Measurements from ENCODE around the gene POLR3GL.

POLR3GL gene

GRCh38 chr1:145996433-145997015, 32.0 kb downstream of the POLR3GL start, which contains the start of gene TXNIP:
TSS of gene TXNIP (minus strand) at chr1:145996579. CDS start at chr1:145996266, 313 bp downstream.
- DNase-seq (ENCODE audit: low read depth) = peak; percentile 88
- peak within 1 kb of the TSS; percentile 98 for H3K4me3 ChIP-seq (ENCODE audit: low read length)
- no peak for TF ChIP-seq CTCF (conservative IDR thresholded peaks at IDR 0.05; ENCODE audit: low read depth, low read length)

DNA sequence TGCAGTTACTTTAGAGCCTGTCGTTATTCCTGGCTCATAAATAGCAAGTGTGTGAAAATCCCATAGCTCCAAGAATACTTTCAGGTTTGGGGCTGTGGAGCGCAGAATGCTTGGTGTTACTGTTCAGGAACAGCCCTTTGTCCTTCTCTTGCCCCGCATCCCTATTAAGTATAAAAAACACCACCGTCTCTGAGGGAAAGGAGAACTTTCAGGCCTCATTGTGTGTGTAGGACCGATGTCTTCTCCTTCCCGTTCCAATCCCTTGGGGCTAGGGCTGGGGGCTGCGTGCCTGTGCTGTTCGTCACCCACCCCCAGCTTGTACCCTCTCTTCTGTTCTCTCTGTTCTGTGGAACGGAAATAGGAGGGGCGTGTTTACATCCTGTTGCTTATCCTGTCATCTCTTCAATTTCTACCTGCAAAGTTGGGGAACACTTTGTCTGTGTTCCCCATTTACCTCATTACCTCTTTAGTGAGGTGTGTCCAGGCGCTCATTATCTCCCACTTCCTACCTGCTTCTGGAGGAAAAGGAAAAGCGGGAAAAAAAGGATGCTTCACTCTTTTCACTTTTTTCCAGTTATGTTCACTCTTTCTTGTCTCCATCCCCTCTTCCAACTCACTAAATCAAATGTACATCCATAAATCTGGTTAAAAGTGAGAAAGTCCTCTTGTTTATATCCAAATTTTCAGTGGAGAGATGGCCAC, 32.7 kb downstream of the POLR3GL start:
- no peak for TF ChIP-seq CTCF (conservative IDR thresholded peaks at IDR 0.05; ENCODE audit: low read depth, low read length)
- no peak for DNase-seq (ENCODE audit: low read depth)
- H3K4me3 ChIP-seq (ENCODE audit: low read length) = peak overlapping the region; percentile 98

- DNase-seq (ENCODE audit: low read depth) = no peak
- no peak overlapping the region for H3K4me3 ChIP-seq (ENCODE audit: low read length)
Measured at GRCh38 chr1:145997718-145998023, 33.2 kb downstream of the POLR3GL start.

GRCh38 chr1:145999321-146000024, 35.0 kb downstream of the POLR3GL start:
- no peak for TF ChIP-seq CTCF (conservative IDR thresholded peaks at IDR 0.05; ENCODE audit: low read depth, low read length)
- no peak overlapping the region for H3K4me3 ChIP-seq (ENCODE audit: low read length)
- DNase-seq (ENCODE audit: low read depth) = no peak

More at GRCh38 chr1:145997718-145998023, 33.2 kb downstream of the POLR3GL start:
- TF ChIP-seq CTCF (conservative IDR thresholded peaks at IDR 0.05; ENCODE audit: low read depth, low read length) = no peak

GRCh38 chr1:146001709-146002108, 37.2 kb downstream of the POLR3GL start:
- DNase-seq (ENCODE audit: low read depth) = no peak
- H3K4me3 ChIP-seq (ENCODE audit: low read length) = no peak overlapping the region
- TF ChIP-seq CTCF (conservative IDR thresholded peaks at IDR 0.05; ENCODE audit: low read depth, low read length) = no peak

- TF ChIP-seq CTCF (conservative IDR thresholded peaks at IDR 0.05; ENCODE audit: low read depth, low read length) = no peak
Measured at GRCh38 chr1:146007489-146008133, 43.1 kb downstream of the POLR3GL start.

More at GRCh38 chr1:146007489-146008133, 43.1 kb downstream of the POLR3GL start:
- DNase-seq (ENCODE audit: low read depth) = no peak
- no peak overlapping the region for H3K4me3 ChIP-seq (ENCODE audit: low read length)

Data from retinal pigment epithelial cell (primary cell).